Embryonic facial prominence (tissue), 1 donor: ENCODE results near the gene TMED9.

Experiments used
- DNase-seq: peaks from one replicate; pipeline ENCODE4 v3.0.0-alpha.2; 2016; ENCODE audit errors: extremely low spot score

The TMED9 gene

DNA sequence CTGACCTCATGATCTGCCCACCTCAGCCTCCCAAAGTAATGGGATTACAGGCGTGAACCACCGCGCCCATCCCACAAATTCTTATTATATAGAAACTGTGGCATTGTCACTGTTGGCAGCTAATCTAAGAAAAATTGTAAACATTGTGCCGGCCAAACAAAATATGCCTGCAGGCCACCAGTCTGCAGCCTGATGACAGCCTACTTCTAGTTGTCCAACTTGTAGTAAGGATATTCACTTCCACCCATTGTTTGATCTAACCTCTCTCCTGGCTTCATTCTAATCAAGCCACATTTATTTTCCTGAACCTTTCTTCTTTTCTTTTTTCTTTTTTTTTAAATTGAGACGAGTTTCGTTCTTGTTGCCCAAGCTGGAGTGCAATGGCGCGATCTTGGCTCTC is 13.7 kb upstream of the TMED9 start:
- no peak for DNase-seq

DNA sequence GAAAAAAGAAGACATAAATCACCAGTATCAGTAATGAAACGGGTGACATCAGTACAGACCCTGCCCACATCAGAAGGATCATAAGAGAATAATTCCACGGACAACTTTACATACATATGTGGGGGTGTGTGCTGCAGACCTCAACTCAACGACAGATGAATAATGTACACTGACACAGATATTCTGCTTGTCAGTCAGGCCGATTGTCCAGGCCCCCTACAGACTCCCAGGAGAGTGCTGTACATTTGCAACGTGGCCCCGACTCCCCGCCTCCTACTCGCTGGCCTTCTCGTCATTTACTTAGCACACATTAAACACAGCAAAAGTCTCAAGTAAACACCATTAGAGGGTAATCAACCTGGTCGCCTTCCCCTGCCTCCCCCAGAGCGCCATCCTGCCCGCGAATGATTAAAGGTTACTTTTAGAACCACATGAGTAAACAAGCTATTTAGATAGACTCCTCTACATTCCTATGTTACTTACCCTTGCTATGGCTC is 3.5 kb upstream of the TMED9 start:
- DNase-seq: no peak

DNA sequence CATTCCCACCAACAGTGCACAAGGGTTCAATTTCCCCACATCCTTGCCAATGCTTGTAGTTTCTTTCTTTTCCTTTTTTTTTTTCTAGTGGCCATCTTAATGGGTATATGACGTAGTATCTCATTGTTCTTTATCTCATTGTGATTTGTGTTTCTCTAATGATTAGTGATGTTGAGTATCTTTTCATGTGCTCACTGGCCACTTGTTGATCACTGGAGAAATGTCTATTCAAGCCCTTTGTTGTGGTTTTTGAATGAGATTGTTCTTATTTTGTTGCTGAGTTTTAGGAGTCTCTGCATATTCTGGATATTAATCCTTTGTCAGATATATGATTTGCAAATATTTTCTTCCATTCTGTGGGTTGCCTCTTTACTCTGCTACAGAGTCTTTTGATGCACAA is 1.6 kb upstream of the TMED9 start:
- DNase-seq: no peak

DNA sequence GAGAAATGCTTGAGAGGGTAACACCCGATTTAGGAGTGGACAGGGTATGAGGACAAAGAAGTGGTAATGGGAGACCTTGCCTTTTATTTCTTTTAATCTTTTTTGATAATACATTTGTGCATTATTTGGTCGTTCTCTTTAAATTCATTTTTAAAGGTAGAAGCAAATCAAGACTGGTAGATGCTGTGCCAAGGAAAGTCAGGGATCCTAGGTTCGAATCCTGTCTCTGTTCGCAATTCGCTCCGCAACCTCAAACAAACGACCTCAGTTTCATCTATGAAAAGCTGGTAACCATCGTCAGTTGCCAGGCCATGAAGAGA is 353 bp upstream of the TMED9 start:
- no peak for DNase-seq

DNA sequence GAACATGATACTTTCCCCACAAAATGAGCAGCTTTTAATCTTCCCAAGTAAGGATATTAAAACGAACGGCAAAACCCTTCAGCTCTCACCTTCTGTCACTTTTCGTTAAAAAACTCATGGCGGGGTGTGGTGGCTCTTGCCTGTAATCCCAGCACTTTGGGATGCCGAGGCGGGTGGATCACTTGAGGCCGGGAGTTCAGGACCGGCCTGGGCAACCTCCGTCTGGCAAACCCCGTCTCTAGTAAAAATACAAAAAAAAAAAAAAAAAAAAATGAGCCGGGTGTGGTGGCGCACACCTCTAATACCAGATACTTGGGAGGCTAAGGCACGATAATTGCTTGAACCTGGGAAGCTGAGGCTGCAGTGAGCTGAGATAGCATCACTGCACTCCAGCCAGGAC is 902 bp downstream of the TMED9 start:
- DNase-seq: no peak

DNA sequence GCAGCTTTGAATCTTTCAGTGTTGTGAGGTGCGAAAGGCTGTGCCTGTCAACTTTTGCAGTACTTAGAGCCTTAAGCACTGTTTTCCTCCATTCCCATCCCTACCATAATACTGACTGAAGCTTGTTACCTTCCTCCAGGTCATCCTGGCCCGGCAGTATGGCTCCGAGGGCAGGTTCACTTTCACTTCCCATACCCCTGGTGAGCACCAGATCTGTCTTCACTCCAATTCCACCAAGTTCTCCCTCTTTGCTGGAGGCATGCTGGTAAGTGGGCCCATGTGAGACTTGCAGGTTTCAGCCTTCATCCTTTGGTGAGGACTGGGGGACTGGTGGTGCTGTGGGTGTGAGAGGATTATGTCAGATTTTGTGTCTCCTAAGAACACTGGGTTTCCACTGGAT is 1.5 kb downstream of the TMED9 start:
- DNase-seq: no peak

DNA sequence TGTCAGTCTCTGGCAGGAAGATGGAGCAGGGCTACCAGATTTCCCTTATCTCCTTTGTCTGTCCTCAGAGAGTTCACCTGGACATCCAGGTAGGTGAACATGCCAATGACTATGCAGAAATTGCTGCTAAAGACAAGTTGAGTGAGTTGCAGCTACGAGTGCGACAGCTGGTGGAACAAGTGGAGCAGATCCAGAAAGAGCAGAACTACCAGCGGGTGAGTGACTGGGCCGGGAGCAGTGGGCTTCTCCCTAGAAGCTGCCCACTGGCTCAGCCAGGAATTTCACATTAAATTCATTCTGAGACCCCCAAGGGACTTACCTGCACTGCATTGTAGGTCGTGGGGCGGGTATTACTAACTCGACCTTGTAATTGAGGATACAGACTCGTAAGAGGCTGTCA is 2.1 kb downstream of the TMED9 start:
- DNase-seq: no peak

DNA sequence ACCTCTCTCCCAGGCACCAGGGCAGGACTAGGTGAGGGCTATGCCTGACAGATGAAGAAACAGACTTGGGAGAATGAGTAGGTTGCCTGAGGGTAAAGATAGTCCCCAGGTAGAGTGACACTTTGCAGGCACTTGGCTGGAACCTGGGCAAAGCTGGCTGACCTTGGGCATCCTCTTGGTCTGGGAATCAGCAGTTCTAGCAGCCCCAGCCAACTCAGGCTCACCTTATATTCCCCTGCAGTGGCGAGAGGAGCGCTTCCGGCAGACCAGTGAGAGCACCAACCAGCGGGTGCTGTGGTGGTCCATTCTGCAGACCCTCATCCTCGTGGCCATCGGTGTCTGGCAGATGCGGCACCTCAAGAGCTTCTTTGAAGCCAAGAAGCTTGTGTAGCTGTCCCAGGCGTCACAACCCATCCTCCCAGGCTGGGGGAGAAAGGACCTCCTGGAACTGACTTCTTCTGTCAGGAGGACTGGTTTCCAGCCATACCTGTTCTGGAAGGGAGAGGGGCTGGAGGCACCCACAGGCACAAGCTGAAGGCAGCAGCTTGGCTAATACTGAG is 3.1 kb downstream of the TMED9 start:
- no peak for DNase-seq

DNA sequence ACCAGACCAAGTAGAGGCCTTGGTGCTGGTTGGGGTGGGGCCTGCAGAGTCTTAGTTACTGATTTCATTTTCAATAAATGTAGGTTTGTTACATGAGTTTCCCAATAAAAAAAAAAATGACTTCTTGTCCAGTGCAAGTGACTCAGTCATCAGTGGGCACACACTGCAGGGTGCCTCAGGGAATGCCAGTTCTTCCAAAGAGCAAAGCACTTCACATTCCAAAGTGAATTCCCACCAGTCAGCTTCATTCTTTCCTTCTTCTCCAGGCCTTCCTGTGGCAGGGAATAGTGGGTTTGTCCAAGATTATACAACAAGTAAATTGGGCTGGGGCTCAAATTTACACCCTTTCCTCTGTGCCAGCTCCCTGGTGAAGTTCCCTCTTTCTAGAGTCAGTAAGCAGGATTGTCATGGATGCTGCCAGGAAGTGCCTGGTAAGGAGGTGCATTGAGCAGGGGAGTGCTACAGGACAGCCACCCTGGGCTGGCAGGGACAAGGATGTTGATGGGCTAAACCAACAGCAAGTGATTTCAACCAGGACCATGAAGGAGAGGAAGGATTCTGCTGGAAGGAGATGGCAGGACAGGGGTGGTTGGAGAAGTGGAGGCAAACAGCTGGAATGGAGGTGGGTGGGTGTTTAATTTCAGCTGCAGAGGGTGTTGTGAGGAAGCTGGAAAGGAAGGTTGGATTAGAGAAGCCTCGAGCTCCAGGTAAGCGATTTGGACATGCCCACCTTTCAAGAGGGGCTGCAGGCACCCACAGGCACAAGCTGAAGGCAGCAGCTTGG is 4.2 kb downstream of the TMED9 start:
- no peak for DNase-seq

DNA sequence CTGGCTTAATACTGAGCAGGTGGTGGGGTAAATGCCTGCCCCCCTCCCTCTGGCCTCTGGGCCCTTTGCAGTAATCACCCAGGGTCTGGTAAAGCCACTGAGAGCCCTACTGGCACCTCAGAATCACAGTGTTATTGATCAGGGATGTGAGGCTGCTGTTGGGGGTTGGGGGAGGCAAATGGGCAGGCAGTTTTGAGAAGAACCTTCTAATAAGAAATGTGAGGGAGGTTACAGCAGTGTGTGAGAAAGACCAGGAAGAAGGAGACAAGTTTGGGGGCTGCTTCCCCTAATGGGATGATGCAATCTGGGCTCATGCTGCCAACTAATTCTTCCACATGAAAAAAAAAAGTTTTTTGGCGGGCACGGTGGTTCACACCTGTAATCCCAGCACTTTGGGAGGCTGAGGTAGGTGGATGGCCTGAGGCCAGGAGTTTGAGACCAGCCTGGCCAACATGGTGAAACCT is 4.8 kb downstream of the TMED9 start:
- DNase-seq: no peak

DNA sequence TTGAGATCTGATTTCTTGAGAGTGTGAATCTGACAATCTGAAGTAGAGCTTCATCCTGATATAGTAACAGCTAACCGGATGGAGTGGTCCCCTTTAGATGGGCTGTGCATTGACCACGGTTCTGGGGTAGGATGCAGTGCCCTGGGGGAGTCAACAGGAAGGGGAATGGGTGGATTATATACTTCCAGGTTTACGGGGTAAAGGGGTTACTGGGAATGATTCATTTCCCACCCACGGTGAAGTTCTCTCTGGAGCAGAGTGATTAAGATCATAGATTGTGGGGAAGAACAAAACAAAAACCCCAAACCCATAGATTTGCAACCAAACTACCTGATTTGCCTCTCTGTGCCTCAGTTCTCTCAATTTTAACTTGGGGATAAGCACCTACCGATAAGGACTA is 6.5 kb downstream of the TMED9 start:
- DNase-seq: no peak

DNA sequence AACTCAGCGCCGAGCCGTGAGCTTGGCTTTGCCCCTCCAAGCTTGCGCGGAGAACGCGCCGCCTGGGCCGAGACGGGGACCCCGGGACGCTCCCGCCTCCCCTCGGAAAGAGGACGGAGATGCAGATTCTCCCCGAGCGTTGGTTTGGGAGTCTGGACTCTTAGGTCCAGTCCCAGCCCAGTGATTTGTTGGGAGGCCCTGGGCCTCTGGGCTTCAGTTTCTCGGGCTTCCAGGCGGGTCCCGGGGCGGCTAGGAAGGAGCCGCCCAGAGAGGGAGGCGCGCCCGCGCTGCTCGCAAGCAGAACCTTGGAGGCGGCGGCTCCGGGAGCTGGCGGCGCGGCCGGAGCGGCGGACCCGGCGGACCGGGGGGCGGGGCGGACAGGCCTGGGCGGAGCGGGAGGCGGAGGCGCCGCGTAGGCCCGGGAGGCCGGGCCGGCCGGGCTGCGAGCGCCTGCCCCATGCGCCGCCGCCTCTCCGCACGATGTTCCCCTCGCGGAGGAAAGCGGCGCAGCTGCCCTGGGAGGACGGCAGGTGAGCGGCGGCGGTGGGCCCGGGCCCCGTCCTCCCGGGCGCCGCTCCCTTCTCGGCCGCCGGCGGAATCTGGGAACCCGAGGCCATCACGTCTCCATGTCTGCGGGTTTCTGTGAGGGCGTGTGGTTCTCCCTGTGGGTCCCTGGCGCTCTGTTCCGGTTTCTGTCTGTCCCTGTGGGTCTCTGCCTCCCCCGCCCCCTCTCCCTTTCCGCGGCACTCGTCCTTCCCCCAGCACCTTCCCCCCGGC is 7.9 kb downstream of the TMED9 start, which contains the start of gene B4GALT7:
B4GALT7 (plus strand) TSS at position 402 of the 777 bp plus-strand sequence; CDS start at position 481, 79 bp downstream.
- DNase-seq: peak; percentile 39

DNA sequence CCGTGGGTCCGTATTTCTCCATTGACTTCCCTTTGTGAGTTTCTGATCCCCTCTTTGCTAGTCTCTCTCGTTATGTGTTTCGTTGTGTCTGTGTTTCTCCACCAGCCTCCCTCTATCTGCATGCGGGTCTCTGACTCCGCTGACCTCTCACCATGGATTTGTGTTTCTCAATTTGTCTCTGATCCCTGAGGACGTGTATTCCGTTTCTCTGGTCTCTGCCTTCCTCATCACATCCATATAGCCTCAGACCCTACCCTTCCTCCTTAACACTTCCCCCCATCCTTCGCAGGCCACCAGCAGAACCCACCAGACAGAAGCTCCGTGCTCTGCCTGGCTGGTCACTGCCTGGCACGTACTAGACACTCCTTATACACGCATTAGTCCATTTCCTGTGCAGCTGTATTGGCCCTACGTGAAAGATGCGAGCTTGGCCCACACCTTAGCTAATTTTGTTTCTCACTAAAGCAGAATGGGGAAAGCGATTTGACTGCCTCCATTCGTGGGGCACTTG is 8.6 kb downstream of the TMED9 start:
- DNase-seq: no peak

DNA sequence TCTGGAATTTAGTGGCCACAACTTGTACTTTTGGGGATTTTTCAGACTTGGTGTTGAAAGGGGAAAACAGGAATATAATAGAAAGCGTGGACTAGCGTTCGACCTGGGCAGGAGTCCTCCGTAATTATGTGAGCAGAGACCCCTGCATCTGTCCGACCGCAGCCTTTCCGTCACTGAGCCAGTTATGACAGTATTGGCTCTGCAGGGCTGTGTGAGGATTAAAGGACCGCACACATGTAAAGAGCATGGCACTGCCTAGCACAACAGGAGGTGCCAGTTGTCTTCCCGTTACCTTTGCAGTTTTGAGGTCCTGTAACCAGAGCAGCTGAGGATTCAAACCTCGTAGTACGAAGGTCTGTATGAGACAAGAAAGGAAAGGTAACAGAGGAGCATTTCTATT is 9.1 kb downstream of the TMED9 start:
- DNase-seq: no peak

DNA sequence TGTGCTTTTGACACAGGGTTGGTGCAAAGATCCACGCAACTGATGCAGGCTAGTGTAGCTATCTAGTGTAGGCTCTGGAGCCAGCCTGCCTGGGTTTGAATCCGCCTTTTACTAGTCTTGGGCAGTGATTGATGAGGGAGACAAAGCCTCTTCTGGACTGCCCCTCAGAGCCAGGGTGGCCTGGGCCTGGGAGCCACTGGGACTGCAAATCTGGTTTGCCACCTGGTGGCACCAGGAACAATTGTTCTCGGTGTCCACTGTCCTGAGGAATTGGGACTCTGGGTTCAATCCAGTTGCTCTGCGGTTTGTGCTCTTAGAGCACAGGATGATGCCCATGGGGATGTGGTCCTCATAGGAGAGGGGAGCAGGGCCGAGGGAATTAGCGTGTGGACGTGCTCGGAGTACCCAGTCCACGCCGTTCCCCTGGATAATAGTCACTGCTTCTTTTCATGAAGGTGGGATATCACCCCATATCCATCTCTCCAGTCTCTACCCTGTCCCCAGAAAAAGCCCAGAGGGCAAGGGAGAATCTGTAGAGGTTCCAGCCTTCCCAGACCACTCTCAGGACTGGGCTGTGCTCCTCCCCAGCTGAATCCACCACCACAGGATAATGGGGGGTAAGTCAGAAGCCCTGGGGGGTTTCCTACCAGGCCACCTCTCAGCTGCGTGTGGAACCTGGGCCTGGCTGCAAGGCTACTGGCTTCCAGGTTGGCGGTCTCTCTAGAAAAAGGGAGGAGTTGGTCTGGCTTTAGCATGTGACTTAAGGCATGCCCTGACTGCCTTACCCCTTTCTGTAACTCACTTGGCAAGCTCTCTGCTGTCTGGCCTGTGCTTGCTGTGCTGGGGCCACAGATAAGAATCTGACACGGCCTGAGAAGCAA is 9.8 kb downstream of the TMED9 start:
- no peak for DNase-seq

DNA sequence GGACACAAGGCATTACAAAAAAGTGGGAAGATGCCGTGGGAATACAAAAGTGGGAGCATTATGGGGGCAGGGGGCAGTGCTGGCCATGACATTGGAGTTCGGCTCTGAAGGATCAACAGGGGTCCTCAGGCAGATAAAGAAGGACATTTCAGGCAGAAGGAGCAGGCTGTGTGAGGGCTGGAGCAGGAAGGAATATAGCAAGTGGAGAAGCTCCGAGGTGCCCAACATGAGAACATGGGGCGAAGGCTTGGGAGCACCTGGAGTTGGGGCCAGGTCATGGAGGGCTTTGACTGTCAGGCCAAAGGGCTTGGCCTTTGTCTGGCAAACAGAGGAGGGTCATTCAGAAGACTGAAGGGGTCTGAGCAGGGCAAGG is 10.4 kb downstream of the TMED9 start:
- no peak for DNase-seq

DNA sequence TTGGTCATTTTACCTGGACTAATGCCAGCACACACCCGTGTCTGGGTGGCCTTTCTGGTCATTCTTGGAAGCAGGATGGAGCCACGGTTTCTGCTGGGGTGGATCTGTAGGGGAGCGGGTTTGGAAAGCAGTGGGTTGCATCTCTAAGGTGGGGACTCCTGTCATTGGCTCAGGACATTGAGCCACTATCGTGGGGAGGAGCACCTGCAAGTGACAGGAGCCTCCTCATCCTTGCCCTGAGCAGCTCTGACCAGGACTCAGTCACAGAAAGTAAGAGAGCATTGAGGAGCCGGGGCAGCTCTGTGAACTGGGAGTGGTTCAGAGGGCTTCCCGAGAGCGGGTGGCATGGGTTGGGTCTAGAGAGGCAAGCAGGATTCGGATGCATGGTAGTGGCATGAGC is 11.6 kb downstream of the TMED9 start:
- no peak for DNase-seq

DNA sequence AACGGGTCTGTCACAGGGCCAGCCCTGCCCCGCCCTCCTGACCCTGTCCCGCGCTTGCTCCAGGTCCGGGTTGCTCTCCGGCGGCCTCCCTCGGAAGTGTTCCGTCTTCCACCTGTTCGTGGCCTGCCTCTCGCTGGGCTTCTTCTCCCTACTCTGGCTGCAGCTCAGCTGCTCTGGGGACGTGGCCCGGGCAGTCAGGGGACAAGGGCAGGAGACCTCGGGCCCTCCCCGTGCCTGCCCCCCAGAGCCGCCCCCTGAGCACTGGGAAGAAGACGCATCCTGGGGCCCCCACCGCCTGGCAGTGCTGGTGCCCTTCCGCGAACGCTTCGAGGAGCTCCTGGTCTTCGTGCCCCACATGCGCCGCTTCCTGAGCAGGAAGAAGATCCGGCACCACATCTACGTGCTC is 12.1 kb downstream of the TMED9 start:
- DNase-seq: no peak

DNA sequence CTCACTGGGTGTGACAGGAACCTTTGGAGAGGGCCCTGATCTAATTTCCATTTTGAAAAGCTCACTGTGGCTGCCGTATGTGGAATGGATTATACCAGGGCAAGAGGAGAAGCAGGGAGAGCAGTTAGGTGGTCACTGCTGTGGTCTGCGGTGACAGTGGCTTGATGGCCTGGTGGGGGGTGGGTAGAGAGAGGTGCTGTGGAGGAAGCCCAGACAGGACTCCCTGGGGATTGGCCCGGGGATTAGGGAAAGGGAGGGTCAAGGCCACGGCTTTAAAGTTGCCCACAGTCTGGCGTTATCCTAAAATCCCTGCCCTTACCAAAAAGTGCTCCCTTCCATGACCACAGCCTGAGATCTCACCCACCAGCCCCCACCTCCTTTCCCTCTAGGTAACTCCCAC is 12.7 kb downstream of the TMED9 start:
- no peak for DNase-seq

DNA sequence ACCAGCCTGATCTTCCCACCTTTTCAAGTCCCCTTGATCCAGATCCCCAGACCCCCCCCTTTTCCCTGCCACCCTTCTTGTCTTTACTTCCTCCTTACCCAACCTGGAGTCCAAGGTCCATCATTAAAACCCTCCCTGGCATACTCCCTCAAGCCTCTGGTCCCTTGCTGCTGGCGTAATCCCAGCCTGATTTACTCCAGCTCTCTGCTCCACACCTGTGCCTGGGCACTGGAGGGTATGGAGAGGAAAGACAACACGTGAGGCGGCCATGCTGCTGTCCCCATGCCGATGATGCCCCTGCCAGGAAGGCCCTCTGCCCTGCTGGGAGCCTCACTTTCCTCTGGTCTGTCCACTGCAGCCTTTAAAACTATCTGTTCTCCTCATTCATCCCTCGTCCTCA is 13.1 kb downstream of the TMED9 start:
- no peak for DNase-seq

DNA sequence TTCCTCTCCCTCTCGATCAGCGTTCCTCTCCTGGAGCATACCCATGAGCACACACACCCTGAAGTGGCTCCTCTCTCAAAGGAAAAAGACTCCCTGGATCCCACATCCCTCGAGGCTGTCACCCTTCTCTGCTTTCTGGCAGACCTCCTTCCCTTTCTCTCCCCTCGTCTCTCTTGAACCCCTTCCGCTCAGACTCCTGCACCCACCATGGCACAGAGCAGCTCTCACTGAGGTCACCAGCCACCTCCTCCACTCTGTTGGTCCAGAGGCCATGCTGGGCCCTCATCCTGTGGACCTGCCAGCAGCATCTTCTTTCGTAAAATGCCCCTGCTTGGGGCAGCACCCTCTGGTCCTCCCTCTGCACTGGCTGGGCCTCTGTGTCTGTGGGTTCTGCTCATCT is 13.7 kb downstream of the TMED9 start:
- DNase-seq: no peak
